Measurements from ENCODE around the gene BEST2.
A peak's percentile ranks its signal among the peaks of the same experiment; 100 is the strongest.
"Not testable (repeated sequence)": the region's sequence is repeated elsewhere in the genome, so short reads cannot be mapped to it uniquely, and the experiment has no call there.

Gene BEST2

DNA sequence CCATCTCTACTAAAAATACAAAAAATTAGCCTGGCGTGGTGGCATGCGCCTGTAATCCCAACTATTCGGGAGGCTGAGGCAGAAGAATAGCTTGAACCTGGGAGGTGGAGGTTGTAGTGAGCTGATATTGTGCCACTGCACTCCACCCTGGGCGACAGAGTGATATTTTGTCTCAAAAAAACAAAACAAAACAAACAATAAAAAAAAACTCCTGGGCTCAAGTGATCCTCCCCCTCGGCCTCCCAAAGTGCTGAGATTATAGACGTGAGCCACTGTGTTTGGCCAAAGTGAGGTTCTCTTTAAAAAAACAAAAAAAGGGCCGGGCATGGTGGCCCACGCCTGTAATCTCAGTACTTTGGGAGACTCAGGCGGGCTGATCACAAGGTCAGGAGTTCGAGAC is 35.9 kb downstream of the BEST2 start:
- no peak for DNase-seq (ENCODE audit: low read depth, low spot score)

DNA sequence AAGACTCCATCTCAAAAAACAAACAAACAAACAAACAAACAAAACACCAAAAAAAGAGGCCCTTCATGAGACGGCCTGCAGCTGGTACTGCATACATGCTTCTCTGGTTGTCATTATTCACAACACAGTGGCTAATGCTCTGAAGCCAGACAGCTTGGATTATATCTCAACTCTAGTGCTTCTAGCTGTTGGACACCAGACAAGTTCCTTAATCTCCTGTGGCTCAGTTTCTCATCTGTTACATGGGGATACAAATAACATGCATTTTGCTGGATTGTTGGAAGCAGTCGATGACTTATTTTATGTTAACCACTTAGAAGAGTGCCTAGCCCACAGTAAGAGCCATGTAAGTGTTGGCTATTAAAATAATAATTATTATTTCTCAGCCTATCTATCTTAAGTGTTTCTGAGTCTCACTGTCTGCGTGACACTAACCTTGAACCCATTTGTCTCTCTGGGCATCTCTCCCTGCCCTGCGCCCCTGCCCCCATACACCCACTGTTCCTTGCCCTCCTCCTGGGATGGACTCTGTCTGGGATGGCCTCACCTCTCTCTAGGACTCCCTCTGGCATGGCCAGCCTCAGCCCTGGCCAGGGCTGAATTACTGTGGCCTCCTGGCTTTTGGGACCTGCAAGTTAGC is 36.6 kb downstream of the BEST2 start:
- no peak for DNase-seq (ENCODE audit: low read depth, low spot score)

DNA sequence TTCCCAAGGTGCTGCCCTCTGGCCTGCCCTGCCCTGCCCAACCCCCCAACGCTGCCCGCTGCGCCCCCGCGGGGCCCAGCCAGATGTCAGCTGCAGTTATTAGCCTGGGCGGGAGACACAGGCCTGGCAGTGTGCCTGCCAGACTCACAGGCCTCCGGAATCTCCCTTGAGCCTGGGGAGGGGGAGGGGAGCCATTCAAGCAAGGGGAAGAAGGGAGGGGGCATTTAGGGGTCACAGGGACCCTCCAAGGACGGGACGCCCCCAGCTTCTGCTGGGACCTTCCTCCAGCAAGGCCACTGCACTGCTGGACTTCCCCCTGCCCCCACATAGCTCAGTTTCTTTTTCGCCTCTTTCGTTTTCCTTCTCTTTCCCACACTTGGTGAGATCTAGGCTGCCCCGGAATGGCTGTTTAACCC is 37.1 kb downstream of the BEST2 start:
- no peak for DNase-seq (ENCODE audit: low read depth, low spot score)

DNA sequence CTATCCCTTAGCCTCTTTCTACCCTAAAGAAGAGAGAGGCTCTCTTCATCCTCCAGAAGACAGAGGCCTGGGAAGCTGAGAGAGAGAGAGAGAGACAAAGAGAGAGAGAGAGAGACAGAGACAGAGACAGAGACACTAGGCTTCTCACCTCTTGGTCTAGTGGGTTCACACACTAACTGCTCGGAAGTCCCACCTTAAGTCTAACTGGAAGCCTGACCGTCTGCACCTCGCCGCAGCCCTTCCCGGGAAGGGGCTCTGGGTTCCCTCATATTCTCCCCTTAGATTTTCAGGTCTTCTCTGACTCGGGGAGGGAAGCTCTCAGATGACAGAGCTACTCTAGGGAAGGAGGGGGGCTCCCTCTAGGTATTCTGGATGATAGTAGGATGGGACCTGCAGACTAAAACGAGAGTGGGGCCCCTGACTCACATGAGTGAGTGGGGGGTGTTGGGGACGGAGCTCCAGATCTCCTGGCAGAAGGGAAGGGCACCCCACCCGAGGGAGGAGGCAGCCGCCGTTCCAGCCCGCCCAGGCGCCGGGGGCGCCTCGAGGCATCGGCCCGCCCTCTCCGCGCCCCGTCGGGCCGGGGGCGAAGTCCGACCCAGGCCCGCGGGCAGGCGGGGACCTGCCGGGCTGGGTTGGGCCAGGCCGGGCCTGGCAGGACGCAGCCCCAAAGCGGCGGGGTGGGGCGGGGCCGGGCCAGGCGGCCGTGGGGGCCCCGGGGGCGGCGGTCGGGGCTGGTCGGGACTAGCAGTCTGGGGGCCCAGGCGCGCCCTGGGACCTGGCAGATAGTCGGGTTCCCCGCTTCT is 37.7 kb downstream of the BEST2 start:
- no peak for DNase-seq (ENCODE audit: low read depth, low spot score)

DNA sequence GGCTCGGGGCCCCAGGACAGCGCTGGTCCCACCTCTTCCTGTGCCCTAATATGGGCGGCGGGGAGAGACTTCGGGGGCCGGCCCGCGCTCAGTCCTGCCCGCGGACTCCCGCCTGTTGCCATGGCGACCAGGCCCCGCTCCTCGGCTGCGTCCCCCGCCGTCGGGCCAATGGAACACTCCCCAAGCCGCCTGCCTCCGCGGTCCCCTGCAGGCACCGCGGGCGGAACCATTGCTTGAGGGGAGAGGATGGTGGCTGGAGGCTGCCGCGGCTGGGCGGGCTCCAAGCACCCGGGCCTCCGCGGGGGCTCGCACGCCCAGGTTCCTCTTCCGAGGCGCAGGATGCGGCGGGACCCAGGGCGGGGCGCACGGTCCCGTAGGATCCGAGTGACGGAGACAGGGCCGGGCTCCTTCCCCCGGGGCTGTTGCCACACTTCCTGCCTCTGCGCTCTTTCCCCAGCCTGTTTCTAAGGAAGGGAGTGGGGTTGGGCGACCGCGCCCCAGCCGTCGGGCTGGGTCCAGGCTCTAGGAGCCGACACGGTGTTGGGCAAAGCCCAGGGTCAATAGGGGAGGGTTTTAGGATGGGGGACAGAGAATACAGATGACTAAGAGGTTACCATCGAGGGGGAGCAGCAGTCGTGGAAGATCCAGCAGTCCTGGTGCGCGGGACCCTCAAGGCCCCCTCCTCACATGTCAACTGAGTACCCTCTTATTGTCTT is 38.5 kb downstream of the BEST2 start:
- no peak for DNase-seq (ENCODE audit: low read depth, low spot score)

DNA sequence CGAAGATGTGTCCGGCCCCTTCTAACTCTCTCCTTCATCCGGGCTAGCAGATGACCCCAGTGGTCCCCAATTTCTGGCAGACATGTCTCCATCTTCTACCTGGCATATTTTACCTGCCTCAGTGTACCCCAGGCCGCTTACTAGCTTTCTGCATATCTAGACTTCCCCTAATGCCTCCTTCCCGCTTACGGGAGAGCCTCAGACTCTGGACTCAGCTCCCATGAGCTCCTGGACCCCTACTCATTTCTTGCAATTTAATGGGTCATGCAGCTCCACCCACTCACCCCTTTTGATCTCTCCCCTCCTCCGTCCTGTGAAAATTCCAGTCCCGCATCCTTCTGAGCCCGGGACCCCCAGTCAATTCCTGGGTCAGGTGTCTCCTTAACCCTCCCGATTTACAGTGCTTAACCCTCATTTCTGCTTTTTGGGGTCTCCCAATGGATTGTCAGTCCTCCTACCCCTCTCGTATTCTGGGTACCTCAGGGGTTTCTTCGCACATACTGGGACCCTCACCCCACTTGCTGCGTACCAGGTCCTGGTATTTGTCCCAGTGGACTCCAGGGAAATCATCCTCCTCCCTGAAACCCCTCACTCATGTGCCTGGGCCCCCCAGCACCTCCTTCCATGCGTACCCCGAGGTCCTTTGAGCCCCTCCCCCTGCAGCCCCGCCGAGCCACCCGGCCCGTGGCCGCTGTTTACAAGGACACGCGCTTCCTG is 39.2 kb downstream of the BEST2 start:
- no peak for DNase-seq (ENCODE audit: low read depth, low spot score)

DNA sequence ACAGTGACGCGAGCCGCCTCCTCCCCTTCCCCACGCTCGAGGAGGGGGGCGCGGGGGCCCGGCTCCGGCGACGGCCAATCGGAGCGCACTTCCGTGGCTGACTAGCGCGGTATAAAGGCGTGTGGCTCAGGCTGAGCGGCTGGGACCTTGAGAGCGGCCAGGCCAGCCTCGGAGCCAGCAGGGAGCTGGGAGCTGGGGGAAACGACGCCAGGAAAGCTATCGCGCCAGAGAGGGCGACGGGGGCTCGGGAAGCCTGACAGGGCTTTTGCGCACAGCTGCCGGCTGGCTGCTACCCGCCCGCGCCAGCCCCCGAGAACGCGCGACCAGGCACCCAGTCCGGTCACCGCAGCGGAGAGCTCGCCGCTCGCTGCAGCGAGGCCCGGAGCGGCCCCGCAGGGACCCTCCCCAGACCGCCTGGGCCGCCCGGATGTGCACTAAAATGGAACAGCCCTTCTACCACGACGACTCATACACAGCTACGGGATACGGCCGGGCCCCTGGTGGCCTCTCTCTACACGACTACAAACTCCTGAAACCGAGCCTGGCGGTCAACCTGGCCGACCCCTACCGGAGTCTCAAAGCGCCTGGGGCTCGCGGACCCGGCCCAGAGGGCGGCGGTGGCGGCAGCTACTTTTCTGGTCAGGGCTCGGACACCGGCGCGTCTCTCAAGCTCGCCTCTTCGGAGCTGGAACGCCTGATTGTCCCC is 39.9 kb downstream of the BEST2 start, which contains the start of gene JUNB:
JUNB (plus strand) TSS at position 142 of the 706 bp plus-strand sequence; CDS start at position 428, 286 bp downstream.
- peak; percentile 90 for DNase-seq (ENCODE audit: low read depth, low spot score)

DNA sequence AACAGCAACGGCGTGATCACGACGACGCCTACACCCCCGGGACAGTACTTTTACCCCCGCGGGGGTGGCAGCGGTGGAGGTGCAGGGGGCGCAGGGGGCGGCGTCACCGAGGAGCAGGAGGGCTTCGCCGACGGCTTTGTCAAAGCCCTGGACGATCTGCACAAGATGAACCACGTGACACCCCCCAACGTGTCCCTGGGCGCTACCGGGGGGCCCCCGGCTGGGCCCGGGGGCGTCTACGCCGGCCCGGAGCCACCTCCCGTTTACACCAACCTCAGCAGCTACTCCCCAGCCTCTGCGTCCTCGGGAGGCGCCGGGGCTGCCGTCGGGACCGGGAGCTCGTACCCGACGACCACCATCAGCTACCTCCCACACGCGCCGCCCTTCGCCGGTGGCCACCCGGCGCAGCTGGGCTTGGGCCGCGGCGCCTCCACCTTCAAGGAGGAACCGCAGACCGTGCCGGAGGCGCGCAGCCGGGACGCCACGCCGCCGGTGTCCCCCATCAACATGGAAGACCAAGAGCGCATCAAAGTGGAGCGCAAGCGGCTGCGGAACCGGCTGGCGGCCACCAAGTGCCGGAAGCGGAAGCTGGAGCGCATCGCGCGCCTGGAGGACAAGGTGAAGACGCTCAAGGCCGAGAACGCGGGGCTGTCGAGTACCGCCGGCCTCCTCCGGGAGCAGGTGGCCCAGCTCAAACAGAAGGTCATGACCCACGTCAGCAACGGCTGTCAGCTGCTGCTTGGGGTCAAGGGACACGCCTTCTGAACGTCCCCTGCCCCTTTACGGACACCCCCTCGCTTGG is 40.7 kb downstream of the BEST2 start:
- DNase-seq (ENCODE audit: low read depth, low spot score) = no peak

DNA sequence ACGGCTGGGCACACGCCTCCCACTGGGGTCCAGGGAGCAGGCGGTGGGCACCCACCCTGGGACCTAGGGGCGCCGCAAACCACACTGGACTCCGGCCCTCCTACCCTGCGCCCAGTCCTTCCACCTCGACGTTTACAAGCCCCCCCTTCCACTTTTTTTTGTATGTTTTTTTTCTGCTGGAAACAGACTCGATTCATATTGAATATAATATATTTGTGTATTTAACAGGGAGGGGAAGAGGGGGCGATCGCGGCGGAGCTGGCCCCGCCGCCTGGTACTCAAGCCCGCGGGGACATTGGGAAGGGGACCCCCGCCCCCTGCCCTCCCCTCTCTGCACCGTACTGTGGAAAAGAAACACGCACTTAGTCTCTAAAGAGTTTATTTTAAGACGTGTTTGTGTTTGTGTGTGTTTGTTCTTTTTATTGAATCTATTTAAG is 41.3 kb downstream of the BEST2 start:
- DNase-seq (ENCODE audit: low read depth, low spot score) = no peak

DNA sequence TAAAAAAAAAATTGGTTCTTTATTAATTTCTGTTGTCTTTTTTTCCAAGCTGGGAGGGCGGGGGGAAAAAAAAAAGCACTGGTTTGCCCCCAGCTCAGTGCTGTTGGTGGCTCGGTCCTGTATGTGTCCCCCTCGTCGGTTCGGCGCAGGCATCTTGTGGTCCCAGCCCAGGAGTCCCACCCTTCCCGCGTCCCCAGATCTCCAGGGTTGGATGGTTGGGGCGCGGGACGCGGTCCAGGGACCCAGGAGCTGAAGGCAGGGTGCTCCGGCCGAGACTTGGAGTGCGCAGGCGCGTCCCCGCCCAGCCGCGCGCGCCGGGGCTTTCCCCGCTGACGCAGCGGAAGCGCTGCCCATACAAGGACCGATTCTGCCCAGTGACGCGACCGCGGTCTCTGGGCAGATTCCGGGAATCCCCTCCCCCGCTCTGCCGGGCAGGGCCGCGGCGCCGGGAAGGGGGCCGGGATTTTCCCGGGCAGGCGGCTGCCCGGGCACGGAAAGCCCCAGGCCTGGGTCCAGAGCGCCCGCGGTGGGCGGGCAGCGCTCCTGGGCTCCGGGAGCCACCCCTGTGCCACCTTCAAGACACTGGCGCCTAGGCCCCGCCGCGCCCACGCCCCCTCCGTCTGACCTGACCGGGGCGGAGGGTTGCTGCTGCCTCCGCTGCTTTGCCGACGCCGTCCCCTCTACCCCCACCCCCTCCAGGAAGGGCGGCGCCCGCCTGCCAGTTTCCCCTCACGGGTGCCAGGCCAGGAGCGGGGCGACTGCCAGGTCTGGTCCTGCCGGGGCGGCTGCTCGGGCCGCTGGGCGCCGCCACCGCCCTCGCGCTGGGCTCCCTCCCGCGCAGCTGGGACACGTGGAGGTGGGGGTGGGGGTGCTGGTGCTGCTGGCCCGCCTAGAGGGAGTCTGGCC is 42.0 kb downstream of the BEST2 start:
- peak; percentile 76 for DNase-seq (ENCODE audit: low read depth, low spot score)

DNA sequence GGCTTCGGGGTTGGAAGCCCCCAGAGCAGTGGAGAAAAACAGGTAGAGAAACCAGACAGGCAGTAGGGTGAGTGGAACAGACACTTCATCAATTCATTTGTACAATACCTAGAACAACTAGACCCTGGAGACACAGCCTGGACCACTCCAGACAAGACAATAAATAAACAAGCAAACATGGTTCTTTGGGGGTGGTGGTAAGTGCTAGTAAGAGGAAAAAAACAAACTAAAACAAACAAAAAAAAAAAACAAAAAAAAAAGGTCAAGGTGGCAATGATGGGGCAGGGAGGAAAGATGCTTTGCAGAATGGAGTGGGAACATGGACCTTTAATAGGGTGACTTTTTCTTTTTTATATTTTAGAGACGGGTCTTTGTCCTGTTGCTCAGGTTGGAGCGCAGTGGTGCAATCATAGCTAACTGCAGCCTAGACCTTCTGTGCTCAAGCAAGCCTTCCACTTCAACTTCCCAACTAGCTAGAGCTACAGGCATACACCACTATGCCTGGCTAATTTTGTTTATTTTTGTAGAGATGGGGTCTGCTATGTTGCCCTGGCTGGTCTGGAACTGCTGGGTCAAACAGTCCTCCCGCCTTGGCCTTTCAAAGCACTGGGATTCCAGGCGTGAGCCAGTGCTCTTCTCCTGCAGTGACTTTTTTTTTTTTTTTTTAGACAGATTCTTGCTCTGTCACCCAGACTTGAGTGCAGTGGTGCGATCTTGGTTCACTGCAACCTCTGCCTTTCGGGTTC is 42.8 kb downstream of the BEST2 start:
- no peak for DNase-seq (ENCODE audit: low read depth, low spot score)

DNA sequence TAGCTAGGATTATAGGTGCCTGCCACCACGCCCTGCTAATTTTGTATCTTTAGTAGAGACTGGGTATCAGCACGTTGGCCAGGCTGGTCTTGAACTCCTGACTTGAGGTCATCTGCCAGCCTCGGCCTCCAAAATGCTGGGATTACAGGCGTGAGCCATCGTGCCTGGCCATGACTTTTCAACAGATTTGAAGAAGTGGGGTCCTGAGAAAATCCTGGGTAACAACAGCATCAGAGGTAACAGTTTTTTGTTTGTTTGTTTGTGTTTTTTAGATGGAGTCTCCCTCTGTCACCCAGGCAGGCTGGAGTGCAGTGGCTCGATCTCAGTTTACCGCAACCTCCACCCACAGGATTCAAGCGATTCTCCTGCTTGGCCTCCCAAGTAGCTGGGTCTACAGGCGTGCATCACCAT is 43.4 kb downstream of the BEST2 start:
- no peak for DNase-seq (ENCODE audit: low read depth, low spot score)

DNA sequence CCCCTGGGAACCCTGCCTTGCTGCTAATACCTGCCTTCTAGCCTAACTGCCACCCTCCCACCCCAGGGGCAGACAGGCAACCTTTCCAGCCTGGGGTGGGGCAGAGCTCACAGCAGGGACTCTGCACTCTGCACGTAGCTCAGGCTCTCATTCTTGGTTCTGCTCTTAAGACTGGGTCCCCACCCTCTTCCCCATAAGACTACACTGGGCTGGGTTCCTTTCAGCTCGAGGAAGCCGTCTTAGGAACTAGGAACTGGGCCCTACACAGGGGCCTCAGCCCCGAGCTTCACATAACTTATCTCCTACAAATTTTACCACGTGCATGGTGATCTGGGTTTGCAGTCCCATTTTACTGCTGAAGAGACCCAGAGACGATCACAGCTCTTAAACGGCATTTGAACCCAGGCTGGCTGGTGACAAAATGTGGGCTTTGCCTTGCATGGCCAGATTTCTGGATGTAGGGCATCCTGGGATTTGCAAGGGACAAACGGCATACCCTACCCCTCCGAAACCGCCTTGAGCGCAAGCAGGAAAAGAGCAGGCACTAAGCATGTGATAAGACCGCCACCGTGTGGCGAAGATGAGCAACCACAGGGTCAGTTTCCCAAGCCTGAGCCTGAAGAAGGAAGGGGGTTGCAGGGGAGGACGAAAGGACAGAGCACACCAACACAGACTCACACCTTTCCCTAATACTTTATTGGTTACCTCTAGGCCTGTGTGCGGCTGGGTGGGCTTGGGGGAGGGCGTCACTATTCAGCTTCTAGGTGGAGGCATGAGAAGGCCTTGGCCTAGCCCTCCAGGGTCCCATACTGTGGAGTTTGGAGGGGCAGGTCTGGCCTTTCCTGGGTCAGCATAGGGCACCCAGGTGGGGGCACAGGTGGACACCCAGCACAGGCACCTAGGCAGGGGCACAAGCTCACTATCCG is 44.8 kb downstream of the BEST2 start:
- DNase-seq (ENCODE audit: low read depth, low spot score) = peak; percentile 56

DNA sequence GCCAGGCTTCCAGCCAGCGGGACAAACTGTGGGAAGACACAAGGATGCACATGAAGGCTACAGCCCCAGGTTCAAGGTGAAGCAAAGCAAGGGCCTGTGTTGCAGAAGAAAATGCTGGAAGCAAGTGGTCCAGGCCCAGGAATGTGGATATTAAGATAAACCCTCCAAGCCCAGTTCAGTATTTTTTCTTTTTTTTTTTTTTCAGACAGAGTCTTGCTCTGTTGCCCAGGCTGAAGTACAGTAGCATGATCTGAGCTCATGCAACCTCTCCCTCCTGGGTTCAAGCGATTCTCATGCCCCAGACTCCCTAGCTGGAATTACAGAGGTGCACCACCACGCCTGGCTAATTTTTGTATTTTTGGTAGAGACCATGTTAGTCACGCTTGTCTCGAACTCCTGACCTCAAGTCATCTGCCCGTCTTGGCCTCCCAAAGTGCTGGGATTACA is 45.6 kb downstream of the BEST2 start:
- no peak for DNase-seq (ENCODE audit: low read depth, low spot score)

DNA sequence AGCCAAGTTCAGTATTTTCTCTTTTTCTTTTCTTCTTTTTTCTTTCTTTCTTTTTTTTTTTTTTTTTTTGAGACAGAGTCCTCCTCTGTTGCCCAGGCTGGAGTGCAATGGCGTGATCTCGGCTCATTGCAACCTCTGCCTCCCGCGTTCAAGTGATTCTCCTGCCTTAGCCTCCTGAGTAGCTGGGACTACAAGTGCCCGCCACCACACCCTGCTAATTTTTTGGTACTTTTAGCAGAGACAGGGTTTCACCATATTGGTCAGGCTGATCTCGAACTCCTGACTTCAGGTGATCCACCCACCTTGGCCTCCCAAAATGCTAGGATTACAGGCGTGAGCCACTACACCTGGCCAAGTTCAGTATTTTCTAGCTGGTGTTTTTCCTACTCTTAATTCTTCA is 46.0 kb downstream of the BEST2 start:
- DNase-seq (ENCODE audit: low read depth, low spot score) = not testable (repeated sequence)

DNA sequence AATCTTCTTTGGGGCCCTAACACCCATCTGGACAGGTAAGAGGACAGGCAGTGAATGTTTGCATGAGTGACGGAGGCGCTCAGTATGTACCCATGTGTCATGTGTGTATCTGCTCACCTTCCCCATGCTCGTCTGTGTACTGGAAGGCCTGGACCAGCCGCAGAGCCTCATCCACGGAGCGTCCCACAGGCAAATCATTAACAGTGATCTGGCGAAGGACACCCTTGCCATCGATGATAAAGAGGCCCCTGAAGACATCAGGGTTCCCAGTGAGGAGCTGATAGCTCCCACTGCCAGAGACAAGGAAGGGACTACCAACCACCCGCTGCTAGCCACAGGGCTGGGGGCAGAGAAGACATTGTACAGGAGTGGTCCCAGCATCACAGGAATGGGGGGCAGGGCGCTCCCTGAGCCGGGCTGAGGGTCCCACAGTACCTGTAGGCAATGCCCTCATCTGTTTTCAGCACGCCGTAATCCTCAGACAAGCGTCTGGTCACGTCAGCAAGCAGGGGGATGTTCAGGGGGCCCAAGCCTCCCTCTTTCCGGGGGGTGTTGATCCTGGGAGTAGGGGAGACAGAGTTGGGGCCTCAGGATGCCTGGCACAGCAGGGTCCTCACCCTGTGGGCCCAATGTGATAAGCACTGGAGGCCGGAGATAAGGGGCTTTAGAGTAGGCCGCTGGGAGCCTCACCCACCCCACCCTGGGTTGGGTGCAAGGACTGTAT is 48.3 kb downstream of the BEST2 start:
- DNase-seq (ENCODE audit: low read depth, low spot score) = no peak

DNA sequence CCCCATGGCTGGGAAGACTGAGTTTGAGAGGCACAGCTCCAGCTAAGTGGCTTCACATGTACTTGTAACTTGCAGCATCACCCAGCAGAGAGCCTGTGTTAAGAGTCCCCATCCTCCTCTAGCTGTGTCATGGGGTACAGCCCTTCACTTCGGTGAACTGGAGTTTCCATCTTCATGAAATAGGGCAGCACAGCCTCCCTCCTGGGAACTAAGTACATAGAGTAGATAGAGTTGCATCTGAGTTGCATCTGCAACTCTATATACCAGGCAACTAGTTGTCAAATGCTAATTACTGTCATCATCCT is 48.8 kb downstream of the BEST2 start:
- no peak for DNase-seq (ENCODE audit: low read depth, low spot score)

All from activated naive CD8-positive, alpha-beta T cell treated with anti-CD3 and anti-CD28 coated beads, Interleukin-2, amount 50 U/mL, for 16 hours (primary cell).